IMR-90 (cell line): ENCODE results near the gene APOB. TPM values are rescaled to one million over a fixed set of nuclear protein-coding genes. Genes with fewer than 3 reads are reported as not detected.

Source experiments
- CEBPB ChIP-seq: IDR thresholded peaks from 2 replicates; pipeline ENCODE4 v1.6.1; 2012; ENCODE audit warnings: low read depth, low read length, improper control_type of control experiment
- CHD1 ChIP-seq: IDR thresholded peaks from 2 replicates; pipeline ENCODE4 v1.6.1; 2012; ENCODE audit warnings: low read depth, low read length, improper control_type of control experiment
- ELK1 ChIP-seq: fragments of 150-350 bp; IDR thresholded peaks from 2 replicates; pipeline ENCODE4 v1.6.1; 2016; ENCODE audit warnings: low read depth, mild to moderate bottlenecking, low read length, moderate library complexity, borderline replicate concordance
- MAFK ChIP-seq: IDR thresholded peaks from 2 replicates; pipeline ENCODE4 v1.6.1; 2012; ENCODE audit warnings: low read depth, low read length, improper control_type of control experiment
- RAD21 ChIP-seq: IDR thresholded peaks from 2 replicates; pipeline ENCODE4 v1.6.1; 2012; ENCODE audit warnings: low read length, improper control_type of control experiment
- polyA plus RNA-seq, 3 experiments: library from polyadenylated mRNA; depleted of rRNA; stranded (reverse); fragments of >200 nt; gene quantifications; 2 replicates each; pipeline ENCODE4 v1.2.3, GENCODE V29; 2012; ENCODE audit warnings: low replicate concordance in 1 of 3
- total RNA-seq: library from RNA; depleted of rRNA; stranded (reverse); fragments of >200 nt; gene quantifications from 2 replicates; pipeline ENCODE4 v1.2.3, GENCODE V29; 2012

APOB gene
- total and polyA plus RNA-seq, 2 of the 4 experiments (the other 2 are of a cell fraction): under 0.01 TPM; not detected in 1

DNA sequence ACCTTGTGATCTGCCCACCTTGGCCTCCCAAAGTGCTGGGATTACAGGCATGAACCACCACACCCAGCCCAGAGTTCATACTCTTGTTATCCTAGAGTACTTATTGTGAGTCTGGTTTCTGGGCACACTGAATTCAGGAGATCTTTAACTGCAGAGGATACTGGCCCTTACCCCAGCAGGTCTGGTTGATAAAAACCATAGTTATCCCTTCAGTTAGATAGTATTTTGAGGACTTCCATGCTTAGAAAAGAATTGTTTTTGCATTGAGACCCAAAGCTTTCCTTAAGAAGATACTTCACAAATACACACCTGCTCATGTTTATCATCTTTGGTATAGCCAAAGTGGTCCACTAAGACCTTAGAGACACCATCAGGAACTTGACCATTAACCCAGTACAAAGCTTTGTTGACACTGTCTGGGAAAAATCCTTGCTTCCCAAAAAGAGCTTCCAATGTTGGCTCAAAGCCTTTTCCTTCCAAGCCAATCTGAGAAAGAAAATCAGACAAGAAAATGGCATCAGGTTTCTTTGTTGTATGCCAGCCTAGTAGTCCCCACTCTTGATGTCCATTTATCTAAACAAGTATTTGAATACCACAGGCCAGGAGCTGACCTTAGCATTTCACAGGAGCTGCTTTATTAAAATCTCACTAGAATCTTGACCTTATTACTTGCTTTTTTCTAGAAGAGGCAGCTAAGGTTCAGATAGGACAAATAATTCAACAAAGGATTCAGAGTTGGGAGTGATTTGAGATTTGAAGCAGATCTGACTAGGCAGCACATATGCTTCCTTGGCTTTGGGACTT is 17.2 kb downstream of the APOB start (continued):
- no peak for TF ChIP-seq ELK1
- no peak for TF ChIP-seq RAD21
- no peak for TF ChIP-seq MAFK
- TF ChIP-seq CHD1: no peak
- TF ChIP-seq CEBPB: no peak
